ENCODE results near the gene UBA7.

- TF ChIP-seq CTCF (IDR thresholded peaks at IDR 0.05; ENCODE audit: low read depth, low read length) (no peak), EZH2phosphoT487 (IDR thresholded peaks at IDR 0.05; ENCODE audit: low read depth) (no peak)
Measured at GRCh38 chr3:49805367-49805782, 8.4 kb downstream of the UBA7 start.
